Breast epithelium (tissue), 3 donors: ENCODE results near the gene CMTM5.

Experiments used
- CTCF ChIP-seq, 3 donors: fragments of 450-650 bp; IDR thresholded peaks; one replicate each; pipeline ENCODE4 v1.5.1; 2016 to 2017; ENCODE audit warnings: antibody characterized with exemption in 3 of 3, mild to moderate bottlenecking in 3 of 3, moderate library complexity in 3 of 3
- POLR2A ChIP-seq: fragments of 450-650 bp; IDR thresholded peaks from one replicate; pipeline ENCODE4 v1.6.1; 2016; ENCODE audit warnings: antibody characterized with exemption, mild to moderate bottlenecking, moderate library complexity

- TF ChIP-seq CTCF (IDR thresholded peaks at IDR 0.05) (no peak), POLR2A (no peak)
Observed at GRCh38 chr14:23413681-23414080, 36.8 kb downstream of the CMTM5 start.
